Measurements from ENCODE around the gene BBS2.

The BBS2 gene

DNA sequence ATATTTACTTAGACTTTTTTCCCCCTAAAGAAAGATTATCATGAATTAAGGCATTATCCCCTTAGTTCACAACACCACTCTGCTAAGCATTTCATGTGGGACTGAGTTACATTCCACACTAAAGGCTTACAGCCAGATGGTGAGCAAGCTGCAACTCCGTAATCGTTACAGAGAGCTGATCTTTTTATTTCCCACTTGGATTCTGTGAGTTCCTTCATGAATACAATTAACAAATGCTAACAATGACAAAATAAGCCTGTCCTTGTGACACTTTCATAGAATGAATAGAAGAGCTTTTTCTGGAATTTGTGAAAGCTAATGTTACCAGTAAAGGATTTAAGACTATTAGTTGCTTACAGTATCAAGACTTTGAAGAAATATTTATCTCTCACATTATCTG is 59.7 kb downstream of the BBS2 start:
- Histone ChIP-seq H3K36me3 (ENCODE audit: insufficient read depth, low read length) (peaks cover 73% of the 10 kb centered on the region), H3K4me3 (ENCODE audit: low read length) (no peak overlapping the region), H3K4me1 (ENCODE audit: insufficient read depth, low read length) (no peaks in the 10 kb centered on the region), H3K27me3 (ENCODE audit: insufficient read depth, low read length) (no peaks in the 10 kb centered on the region), H3K9me3 (ENCODE audit: low read length) (no peaks in the 10 kb centered on the region), H2AFZ (ENCODE audit: low read depth, low read length) (no peak overlapping the region)

DNA sequence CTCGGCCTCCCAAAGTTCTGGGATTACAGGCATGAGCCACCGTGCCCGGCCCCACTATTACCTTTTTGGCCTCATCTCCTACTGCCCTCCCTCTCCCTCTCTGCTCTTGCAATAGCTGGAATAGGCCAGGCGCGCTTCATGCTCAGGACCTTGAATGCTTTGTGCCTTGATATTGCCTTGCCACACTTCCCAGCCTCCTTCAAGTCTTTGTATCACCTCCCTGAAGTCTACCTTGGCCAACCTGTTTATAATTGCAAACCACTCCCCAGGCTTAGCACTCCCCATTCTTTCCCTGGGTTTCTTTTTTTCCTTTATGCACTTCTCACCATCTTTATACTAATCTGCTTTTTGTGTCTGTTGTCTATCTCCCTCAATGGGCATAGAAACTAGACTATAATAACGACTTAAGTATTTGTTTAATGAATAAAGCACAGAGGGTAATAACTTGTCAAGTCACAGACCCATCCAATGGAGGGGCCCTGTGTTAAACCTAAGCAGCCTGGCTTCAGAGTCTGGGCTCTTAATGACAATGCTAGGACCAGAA is 61.8 kb downstream of the BBS2 start:
- no peaks in the 10 kb centered on the region for H3K27me3 ChIP-seq (ENCODE audit: insufficient read depth, low read length)
- no peak overlapping the region for H2AFZ ChIP-seq (ENCODE audit: low read depth, low read length)
- H3K9me3 ChIP-seq (ENCODE audit: low read length): no peaks in the 10 kb centered on the region
- peaks cover 75% of the 10 kb centered on the region for H3K36me3 ChIP-seq (ENCODE audit: insufficient read depth, low read length)
- no peaks in the 10 kb centered on the region for H3K4me1 ChIP-seq (ENCODE audit: insufficient read depth, low read length)
- no peak overlapping the region for H3K4me3 ChIP-seq (ENCODE audit: low read length)

DNA sequence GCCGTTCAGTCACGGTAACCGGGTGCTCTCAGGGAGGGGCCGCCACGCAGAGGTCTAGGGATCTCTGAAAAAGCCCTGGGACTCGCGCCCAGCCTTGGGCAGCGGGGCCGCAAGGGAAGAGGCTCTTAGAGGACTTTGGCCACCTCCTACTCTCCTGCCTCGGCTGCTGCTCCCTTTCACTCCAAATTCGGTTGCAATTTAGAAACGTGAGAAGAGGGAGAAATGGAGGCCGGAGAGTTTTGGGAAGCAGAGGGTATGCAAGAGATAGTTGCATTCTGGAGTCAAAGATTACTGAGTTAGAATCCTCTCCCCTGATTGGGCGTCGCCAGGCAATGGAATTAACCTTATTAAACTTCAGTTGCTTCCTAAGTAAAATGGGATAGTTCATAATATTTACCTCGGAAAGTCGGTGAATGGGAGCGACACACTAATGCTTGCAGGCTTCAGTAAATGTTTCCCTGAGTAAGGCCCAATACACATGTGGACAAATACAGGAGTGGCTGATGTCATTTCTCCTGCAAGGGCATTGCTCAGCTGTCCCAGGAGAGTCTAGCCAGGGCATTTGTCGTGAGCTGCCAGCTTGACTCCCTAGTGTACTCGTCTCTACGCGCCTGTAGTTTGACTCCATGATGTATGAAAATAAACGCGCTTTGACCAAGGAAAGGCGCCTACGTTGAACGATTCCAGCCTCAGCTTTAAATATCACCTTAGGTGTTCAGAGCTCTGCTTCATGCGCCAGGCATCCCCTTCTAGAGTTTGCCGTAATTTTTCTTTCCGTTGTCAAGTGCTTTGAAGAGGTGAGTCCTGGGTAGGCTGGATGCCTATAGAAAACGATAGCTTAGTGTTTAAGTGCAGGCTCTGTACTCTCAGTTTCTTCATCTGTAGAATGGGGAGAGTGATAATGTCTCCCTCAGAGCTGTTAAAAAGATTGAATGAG is 67.8 kb downstream of the BBS2 start:
- H3K36me3 ChIP-seq (ENCODE audit: insufficient read depth, low read length): peaks cover 41% of the 10 kb centered on the region

GRCh38 chr16:56450986-56451752 is 68.7 kb downstream of the BBS2 start, which contains the start of the genes NUDT21 and OGFOD1:
Gene NUDT21 (minus strand): TSS chr16:56451332. CDS start chr16:56451202, 130 bp downstream.
Gene OGFOD1 (plus strand): TSS chr16:56451554. CDS start chr16:56451613, 59 bp downstream.
- H3K36me3 ChIP-seq (ENCODE audit: insufficient read depth, low read length): peaks cover 43% of the 10 kb centered on the region

More for the DNA sequence above, 67.8 kb downstream of the BBS2 start:
- Histone ChIP-seq H2AFZ (ENCODE audit: low read depth, low read length) (peak overlapping the region; percentile 66), H3K4me1 (ENCODE audit: insufficient read depth, low read length) (peaks cover 32% of the 10 kb centered on the region), H3K27me3 (ENCODE audit: insufficient read depth, low read length) (no peaks in the 10 kb centered on the region), H3K9me3 (ENCODE audit: low read length) (no peaks in the 10 kb centered on the region), H3K4me3 (ENCODE audit: low read length) (peak overlapping the region; percentile 82)

DNA sequence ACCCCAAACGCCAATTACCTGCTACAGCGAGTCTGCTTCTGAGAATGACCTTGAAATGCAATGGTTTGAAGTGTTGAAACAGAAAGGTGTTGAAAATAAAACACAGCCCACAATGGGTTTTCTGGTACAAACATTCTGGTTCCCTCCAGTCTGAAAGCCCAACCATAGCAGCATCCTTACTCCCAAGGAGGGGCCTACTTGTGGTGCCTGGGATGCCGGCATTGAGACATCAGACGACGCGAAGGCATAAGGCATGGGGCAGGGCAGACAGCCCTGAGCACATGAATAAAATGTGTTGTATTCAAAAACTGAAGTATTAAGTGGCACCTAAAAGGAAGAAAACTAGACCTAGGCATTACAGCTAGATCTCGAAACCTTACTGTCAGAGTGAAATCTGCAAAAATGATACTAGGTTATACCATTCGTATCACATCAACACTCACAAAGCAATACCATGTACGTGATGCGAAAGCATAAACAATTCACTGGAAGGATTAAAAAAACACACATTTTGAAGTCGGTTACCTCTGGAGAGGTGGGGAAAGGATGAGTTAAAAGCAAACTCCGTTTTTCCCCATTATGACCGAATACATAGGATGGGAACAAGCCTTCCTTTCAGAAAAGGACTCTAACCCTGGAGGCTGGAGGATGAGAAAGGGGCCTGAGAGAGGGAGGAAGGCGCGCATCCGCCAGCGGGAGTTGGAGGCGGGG is 69.4 kb downstream of the BBS2 start:
- Histone ChIP-seq H3K4me1 (ENCODE audit: insufficient read depth, low read length) (peaks cover 32% of the 10 kb centered on the region), H3K4me3 (ENCODE audit: low read length) (peak overlapping the region; percentile 82), H3K36me3 (ENCODE audit: insufficient read depth, low read length) (peaks cover 45% of the 10 kb centered on the region), H2AFZ (ENCODE audit: low read depth, low read length) (no peak overlapping the region), H3K27me3 (ENCODE audit: insufficient read depth, low read length) (no peaks in the 10 kb centered on the region), H3K9me3 (ENCODE audit: low read length) (no peaks in the 10 kb centered on the region)

More at GRCh38 chr16:56450986-56451752, 68.7 kb downstream of the BBS2 start, which contains the start of the genes NUDT21 and OGFOD1:
- no peaks in the 10 kb centered on the region for H3K9me3 ChIP-seq (ENCODE audit: low read length)
- peak within 1 kb of the TSS; percentile 66 for H2AFZ ChIP-seq (ENCODE audit: low read depth, low read length)
- H3K4me1 ChIP-seq (ENCODE audit: insufficient read depth, low read length): peaks cover 32% of the 10 kb centered on the region
- no peaks in the 10 kb centered on the region for H3K27me3 ChIP-seq (ENCODE audit: insufficient read depth, low read length)
- H3K4me3 ChIP-seq (ENCODE audit: low read length): peak within 1 kb of the TSS; percentile 82

DNA sequence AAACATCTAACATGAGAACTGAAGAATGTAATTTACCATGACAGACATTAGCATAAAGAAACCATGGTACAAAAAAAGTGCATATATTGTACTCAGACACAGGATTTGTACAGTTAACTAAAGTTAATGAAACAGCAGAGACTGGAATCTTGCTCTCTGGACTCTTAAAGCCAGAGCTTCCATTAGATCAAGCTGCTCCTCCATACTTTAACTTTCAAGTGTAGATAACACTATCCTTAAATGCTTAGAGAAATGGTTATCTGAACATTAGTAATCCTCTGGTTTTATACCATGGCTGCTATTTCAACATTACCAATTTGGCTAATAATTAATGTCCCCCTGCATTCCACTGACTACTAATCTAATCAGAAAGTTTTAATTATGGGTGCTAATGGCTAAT is 71.8 kb downstream of the BBS2 start:
- H3K36me3 ChIP-seq (ENCODE audit: insufficient read depth, low read length): peaks cover 48% of the 10 kb centered on the region
- peaks cover 32% of the 10 kb centered on the region for H3K4me1 ChIP-seq (ENCODE audit: insufficient read depth, low read length)
- no peak overlapping the region for H2AFZ ChIP-seq (ENCODE audit: low read depth, low read length)
- no peaks in the 10 kb centered on the region for H3K9me3 ChIP-seq (ENCODE audit: low read length)
- no peak overlapping the region for H3K4me3 ChIP-seq (ENCODE audit: low read length)
- no peaks in the 10 kb centered on the region for H3K27me3 ChIP-seq (ENCODE audit: insufficient read depth, low read length)

DNA sequence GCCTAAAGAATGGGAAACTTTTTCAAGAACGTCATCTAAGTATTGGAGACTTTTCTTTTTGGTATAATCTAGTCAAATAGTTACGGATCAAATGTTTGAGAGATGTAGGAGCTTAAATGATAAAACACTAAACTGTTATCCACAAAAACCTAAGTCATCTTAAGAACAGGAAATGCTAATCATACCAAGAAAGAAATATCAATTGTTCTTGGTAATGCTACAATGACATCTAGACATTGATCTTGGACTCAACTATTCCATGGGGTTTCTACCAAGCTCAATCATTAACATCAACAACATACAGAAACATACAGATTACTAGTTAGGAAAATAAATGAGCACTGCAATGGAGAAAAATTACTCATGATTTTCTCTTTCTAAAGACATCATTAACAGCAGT is 72.5 kb downstream of the BBS2 start:
- peaks cover 54% of the 10 kb centered on the region for H3K36me3 ChIP-seq (ENCODE audit: insufficient read depth, low read length)
- H3K9me3 ChIP-seq (ENCODE audit: low read length): no peaks in the 10 kb centered on the region
- H3K27me3 ChIP-seq (ENCODE audit: insufficient read depth, low read length): no peaks in the 10 kb centered on the region
- no peak overlapping the region for H3K4me3 ChIP-seq (ENCODE audit: low read length)
- peaks cover 26% of the 10 kb centered on the region for H3K4me1 ChIP-seq (ENCODE audit: insufficient read depth, low read length)
- H2AFZ ChIP-seq (ENCODE audit: low read depth, low read length): no peak overlapping the region

DNA sequence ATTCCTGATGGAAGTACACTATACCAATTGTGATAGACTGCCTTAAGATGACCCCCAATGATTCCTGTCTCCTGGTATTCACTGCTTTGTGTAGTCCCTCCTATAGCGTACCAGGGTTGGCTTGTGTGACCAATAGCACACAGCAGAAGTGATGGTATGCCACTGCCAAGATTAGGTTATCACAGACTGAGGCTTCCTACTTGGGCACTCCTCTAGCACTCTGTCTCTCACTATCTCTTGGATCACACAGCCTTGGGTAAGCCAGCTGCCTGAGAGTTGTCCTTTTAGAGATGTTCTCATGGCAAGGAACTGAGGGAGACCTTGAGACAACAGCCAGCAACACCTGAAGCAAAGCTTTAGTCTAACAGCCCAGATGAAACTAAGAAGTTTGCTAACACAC is 81.8 kb downstream of the BBS2 start:
- H3K4me3 ChIP-seq (ENCODE audit: low read length): no peak overlapping the region
- H3K36me3 ChIP-seq (ENCODE audit: insufficient read depth, low read length): peaks cover 83% of the 10 kb centered on the region
- H3K4me1 ChIP-seq (ENCODE audit: insufficient read depth, low read length): no peaks in the 10 kb centered on the region
- H3K9me3 ChIP-seq (ENCODE audit: low read length): no peaks in the 10 kb centered on the region
- H2AFZ ChIP-seq (ENCODE audit: low read depth, low read length): no peak overlapping the region
- no peaks in the 10 kb centered on the region for H3K27me3 ChIP-seq (ENCODE audit: insufficient read depth, low read length)

DNA sequence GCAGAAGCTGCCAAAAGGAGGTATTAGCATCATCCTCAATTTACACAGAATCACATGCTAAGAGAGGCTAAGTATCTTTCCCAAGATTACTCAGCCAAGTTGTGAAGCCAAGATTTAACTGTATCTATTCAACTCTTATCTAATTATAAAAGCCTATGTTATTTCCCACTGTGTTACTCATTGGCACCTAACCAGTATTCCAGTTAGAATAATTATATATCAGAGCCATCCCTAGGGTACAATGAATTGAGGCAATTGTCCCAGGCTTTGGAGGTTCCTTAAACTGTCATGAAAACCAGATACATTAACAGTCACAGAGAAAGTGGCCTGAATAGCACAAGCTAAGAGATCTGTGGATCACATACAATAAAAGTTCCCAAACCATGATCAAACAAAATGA is 83.6 kb downstream of the BBS2 start:
- Histone ChIP-seq H3K4me1 (ENCODE audit: insufficient read depth, low read length) (no peaks in the 10 kb centered on the region), H2AFZ (ENCODE audit: low read depth, low read length) (no peak overlapping the region), H3K27me3 (ENCODE audit: insufficient read depth, low read length) (no peaks in the 10 kb centered on the region), H3K9me3 (ENCODE audit: low read length) (no peaks in the 10 kb centered on the region), H3K4me3 (ENCODE audit: low read length) (no peak overlapping the region), H3K36me3 (ENCODE audit: insufficient read depth, low read length) (peaks cover 80% of the 10 kb centered on the region)

Measured in neuron (in vitro differentiated cells).